ENCODE data around the gene PDK2.
A peak's percentile ranks its signal among the peaks of the same experiment; 100 is the strongest.

DNA sequence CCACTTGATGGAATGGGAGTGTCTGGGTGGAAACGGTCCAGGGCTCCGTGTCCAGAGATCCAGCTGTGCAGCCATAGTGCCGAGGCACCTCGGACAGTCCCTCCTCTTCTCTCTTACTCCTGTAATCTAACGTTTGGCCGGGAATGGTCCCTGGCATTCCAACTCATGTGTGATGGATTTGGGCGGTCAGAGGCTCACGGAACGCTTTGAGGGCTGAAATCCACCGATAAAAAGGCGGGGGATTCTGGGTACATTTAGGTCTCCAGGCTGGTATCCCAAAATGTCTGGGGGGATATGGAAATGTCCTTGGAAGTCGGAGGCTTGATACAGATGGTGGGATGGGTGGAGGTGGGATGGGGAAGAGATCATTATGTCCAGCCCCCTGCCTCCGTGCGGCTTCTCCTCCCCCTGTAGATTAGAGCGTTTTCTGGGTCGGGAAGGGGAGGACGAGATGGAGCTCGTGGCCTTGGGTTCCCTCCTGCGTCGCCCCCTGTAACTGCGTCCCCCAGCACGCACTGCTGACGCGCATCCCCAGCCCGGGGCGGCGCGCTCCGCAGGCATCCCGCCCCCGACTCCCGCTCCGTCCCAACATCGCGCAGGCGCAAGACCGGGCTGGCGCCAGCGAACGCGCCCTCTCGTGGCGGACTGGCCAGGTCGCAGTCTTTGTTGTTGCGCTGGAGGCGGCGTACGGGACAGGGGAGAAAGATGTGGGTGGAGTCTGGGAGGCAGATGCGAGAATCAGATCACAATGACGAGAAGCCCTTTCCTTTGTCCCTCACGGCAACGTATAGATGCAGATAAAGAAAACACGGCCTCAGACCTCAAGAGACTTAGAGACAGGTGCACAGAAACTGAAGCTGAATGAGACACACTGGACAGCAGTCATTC, 66.1 kb downstream of the PDK2 start:
- TF ChIP-seq, protein P1, sequence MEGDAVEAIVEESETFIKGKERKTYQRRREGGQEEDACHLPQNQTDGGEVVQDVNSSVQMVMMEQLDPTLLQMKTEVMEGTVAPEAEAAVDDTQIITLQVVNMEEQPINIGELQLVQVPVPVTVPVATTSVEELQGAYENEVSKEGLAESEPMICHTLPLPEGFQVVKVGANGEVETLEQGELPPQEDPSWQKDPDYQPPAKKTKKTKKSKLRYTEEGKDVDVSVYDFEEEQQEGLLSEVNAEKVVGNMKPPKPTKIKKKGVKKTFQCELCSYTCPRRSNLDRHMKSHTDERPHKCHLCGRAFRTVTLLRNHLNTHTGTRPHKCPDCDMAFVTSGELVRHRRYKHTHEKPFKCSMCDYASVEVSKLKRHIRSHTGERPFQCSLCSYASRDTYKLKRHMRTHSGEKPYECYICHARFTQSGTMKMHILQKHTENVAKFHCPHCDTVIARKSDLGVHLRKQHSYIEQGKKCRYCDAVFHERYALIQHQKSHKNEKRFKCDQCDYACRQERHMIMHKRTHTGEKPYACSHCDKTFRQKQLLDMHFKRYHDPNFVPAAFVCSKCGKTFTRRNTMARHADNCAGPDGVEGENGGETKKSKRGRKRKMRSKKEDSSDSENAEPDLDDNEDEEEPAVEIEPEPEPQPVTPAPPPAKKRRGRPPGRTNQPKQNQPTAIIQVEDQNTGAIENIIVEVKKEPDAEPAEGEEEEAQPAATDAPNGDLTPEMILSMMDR (conservative IDR thresholded peaks at IDR 0.05; ENCODE audit: low read depth, low read length): peak; percentile 95
- no peak for TF ChIP-seq EZH2phosphoT487 (IDR thresholded peaks at IDR 0.05; ENCODE audit: borderline replicate concordance, low read length)
- no peak for TF ChIP-seq EZH2 (IDR thresholded peaks at IDR 0.05; ENCODE audit: low read length, unreplicated experiment)
